Fibroblast of skin of scalp (primary cell): ENCODE data around the gene IGSF11.
"Not testable (repeated sequence)": the region's sequence is repeated elsewhere in the genome, so short reads cannot be mapped to it uniquely, and the experiment has no call there.

Source experiments
- DNase-seq: peaks from one replicate; pipeline ENCODE4 v3.0.0-alpha.2; 2013

The IGSF11 gene

GRCh38 chr3:118863731-118864322 lies 170.8 kb downstream of the IGSF11 start:
- no peak for DNase-seq

- DNase-seq, result no peak
Measured at GRCh38 chr3:118859950-118860349, 174.7 kb downstream of the IGSF11 start.

- not testable (repeated sequence) for DNase-seq
Measured at GRCh38 chr3:118851466-118852193, 183.0 kb downstream of the IGSF11 start.

- no peak for DNase-seq
Measured at GRCh38 chr3:118850687-118851086, 184.0 kb downstream of the IGSF11 start.
